OCI-LY7 (cell line): Measurements from ENCODE around the gene KRT23. TPM values are rescaled to one million over a fixed set of nuclear protein-coding genes. Genes with fewer than 3 reads are reported as not detected.

Source experiments
- BruUV-seq: library from RNA; stranded (reverse); fragments of 400-500 nt; replicated peaks from 2 replicates; lab custom pipeline; 2021; lab: Mats Ljungman, UMichigan
- CTCF ChIA-PET: fragments of 300-600 bp; sonication (Branson Sonifier 250); formaldehyde crosslinking; loops from one replicate; lab custom pipeline; 2022; ENCODE audit warnings: antibody characterized with exemption; ENCODE audit not compliant: unreplicated experiment; lab: Charles Lee
- POLR2A ChIA-PET: fragments of 300-600 bp; sonication (Branson Sonifier 250); formaldehyde crosslinking; loops from one replicate; lab custom pipeline; 2022; ENCODE audit warnings: antibody characterized with exemption; lab: Charles Lee
- DNase-seq: peaks from one replicate; pipeline ENCODE4 v3.0.0-alpha.2; 2015; ENCODE audit warnings: low spot score
- H2AFZ ChIP-seq: fragments of 200-600 bp; sonication (generic), shearing (Covaris generic); 2 replicates; pipeline ENCODE4 v1.6.1; 2014; ENCODE audit warnings: mild to moderate bottlenecking, antibody characterized with exemption, low read length, moderate library complexity
- H3K27ac ChIP-seq: fragments of 200-600 bp; sonication (generic); 2 replicates; pipeline ENCODE4 v1.5.1; 2014; ENCODE audit warnings: mixed run types, low read depth, mild to moderate bottlenecking, moderate library complexity, low read length, inconsistent platforms; ENCODE audit not compliant: poor library complexity, severe bottlenecking
- H3K36me3 ChIP-seq: fragments of 200-600 bp; sonication (generic); 2 replicates; pipeline ENCODE4 v1.6.1; 2014; ENCODE audit warnings: mild to moderate bottlenecking, antibody characterized with exemption, low read length, moderate library complexity, mixed read lengths; ENCODE audit not compliant: insufficient read depth
- H3K4me1 ChIP-seq: fragments of 200-600 bp; sonication (generic); 2 replicates; pipeline ENCODE4 v1.5.1; 2014; ENCODE audit warnings: mild to moderate bottlenecking, low read length; ENCODE audit not compliant: insufficient read depth, poor library complexity, severe bottlenecking
- H3K4me2 ChIP-seq: fragments of 200-600 bp; sonication (generic); 2 replicates; pipeline ENCODE4 v1.6.1; 2014; ENCODE audit warnings: mild to moderate bottlenecking, low read length
- H3K4me3 ChIP-seq: fragments of 200-600 bp; sonication (generic); 2 replicates; pipeline ENCODE4 v1.5.1; 2014; ENCODE audit warnings: mild to moderate bottlenecking, low read depth, low read length; ENCODE audit not compliant: poor library complexity, severe bottlenecking
- H3K79me2 ChIP-seq: fragments of 200-600 bp; sonication (generic); 2 replicates; pipeline ENCODE4 v1.6.1; 2016; ENCODE audit warnings: low read depth, mild to moderate bottlenecking, low read length, moderate library complexity, mixed read lengths; ENCODE audit not compliant: insufficient read depth
- H3K9me2 ChIP-seq: fragments of 200-600 bp; sonication (generic); 2 replicates; pipeline ENCODE4 v1.6.1; 2016; ENCODE audit warnings: mild to moderate bottlenecking, low read length, mixed read lengths; ENCODE audit not compliant: insufficient read depth
- H3K9me3 ChIP-seq: fragments of 200-600 bp; sonication (generic); 2 replicates; pipeline ENCODE4 v1.6.1; 2014; ENCODE audit warnings: mild to moderate bottlenecking, mixed run types, low read length, mixed read lengths
- H4K20me1 ChIP-seq: fragments of 200-600 bp; sonication (generic); 2 replicates; pipeline ENCODE4 v1.6.1; 2014; ENCODE audit warnings: mild to moderate bottlenecking, antibody characterized with exemption, low read length, moderate library complexity, mixed read lengths; ENCODE audit not compliant: insufficient read depth
- CTCF ChIP-seq: fragments of 200-600 bp; sonication (generic); conservative IDR thresholded peaks from 2 replicates; pipeline ENCODE4 v1.5.1; 2014; ENCODE audit warnings: mild to moderate bottlenecking, antibody characterized with exemption, low read length, moderate library complexity, mixed read lengths
- EZH2phosphoT487 ChIP-seq: fragments of 200-600 bp; sonication (generic); IDR thresholded peaks from 2 replicates; pipeline ENCODE4 v1.6.1; 2018; ENCODE audit warnings: low read depth, borderline replicate concordance, mild to moderate bottlenecking, mixed run types, antibody characterized with exemption, low read length, moderate library complexity, mixed read lengths
- intact Hi-C: fragments of 100-400 bp; cut with micrococcal nuclease; formaldehyde crosslinking; loops from one replicate; pipeline ENCODE4 v1.10.0; 2022; ENCODE audit not compliant: unreplicated experiment
- total RNA-seq, 2 experiments: library from RNA; depleted of rRNA in 1 of 2; stranded (reverse); fragments of >200 nt in 1 of 2; shearing (Covaris generic) in 1 of 2; gene quantifications; 2 replicates each; pipeline ENCODE4 v1.2.3, GENCODE V29; 2014 to 2022

Gene KRT23
- total RNA-seq, 2 experiments from 2014 or later: not detected

- H3K27ac ChIP-seq: no peak overlapping the region
- intact Hi-C loops: no loop called here
- BruUV-seq: no TSS peak
- POLR2A ChIA-PET: no interaction called here
- DNase-seq: no peak
- CTCF ChIA-PET: no interaction called here
- no peak overlapping the region for H3K4me3 ChIP-seq
- TF ChIP-seq EZH2phosphoT487 (no peak), CTCF (no peak)
- no peak overlapping the region for H2AFZ ChIP-seq
- H3K4me2 ChIP-seq: no peak overlapping the region
- no peaks in the 10 kb centered on the region for H3K9me3 ChIP-seq
- no peaks in the 10 kb centered on the region for H3K36me3 ChIP-seq
- H3K9me2 ChIP-seq: no peaks in the 10 kb centered on the region
- H3K4me1 ChIP-seq: no peaks in the 10 kb centered on the region
- H3K79me2 ChIP-seq: no peaks in the 10 kb centered on the region
- no peaks in the 10 kb centered on the region for H4K20me1 ChIP-seq
These were observed 54.4 kb downstream of the KRT23 start for GRCh38 chr17:40883031-40883430.

- POLR2A ChIA-PET: no interaction called here
- no peak overlapping the region for H3K4me2 ChIP-seq
- DNase-seq: no peak
- no peaks in the 10 kb centered on the region for H3K36me3 ChIP-seq
- BruUV-seq: no TSS peak
- no peaks in the 10 kb centered on the region for H4K20me1 ChIP-seq
- no peaks in the 10 kb centered on the region for H3K9me2 ChIP-seq
- no peaks in the 10 kb centered on the region for H3K79me2 ChIP-seq
- H2AFZ ChIP-seq: no peak overlapping the region
- intact Hi-C loops: no loop called here
- no peaks in the 10 kb centered on the region for H3K4me1 ChIP-seq
- H3K27ac ChIP-seq: no peak overlapping the region
- TF ChIP-seq CTCF (no peak), EZH2phosphoT487 (no peak)
- no peak overlapping the region for H3K4me3 ChIP-seq
- CTCF ChIA-PET: no interaction called here
- H3K9me3 ChIP-seq: no peaks in the 10 kb centered on the region
These were observed 58.4 kb downstream of the KRT23 start for GRCh38 chr17:40879026-40879425.

- ChIA-PET POLR2A (interaction anchor here (0.7 kb wide), 1 partner anchor 78 kb away, joined by 3 read pairs; no protein-coding TSS in a partner anchor), CTCF (no interaction called here)
- no peak for DNase-seq
- TF ChIP-seq EZH2phosphoT487 (no peak), CTCF (no peak)
- Histone ChIP-seq H3K4me1 (no peaks in the 10 kb centered on the region), H4K20me1 (no peaks in the 10 kb centered on the region), H2AFZ (no peak overlapping the region), H3K79me2 (no peaks in the 10 kb centered on the region), H3K4me2 (no peak overlapping the region), H3K36me3 (no peaks in the 10 kb centered on the region), H3K9me3 (no peaks in the 10 kb centered on the region), H3K27ac (no peak overlapping the region), H3K4me3 (no peak overlapping the region), H3K9me2 (no peaks in the 10 kb centered on the region)
- intact Hi-C loops: no loop called here
- BruUV-seq: no TSS peak
These were observed 59.4 kb downstream of the KRT23 start for GRCh38 chr17:40878044-40878443.
